Liver (tissue), 9 donors: Measurements from ENCODE around the gene HLA-DRB1. TPM values are rescaled to one million over a fixed set of nuclear protein-coding genes. Genes with fewer than 3 reads are reported as not detected.

Experiments
- DNase-seq: peaks from one replicate; pipeline ENCODE4 v3.0.0-alpha.2; 2017; ENCODE audit warnings: low spot score
- H3K27ac ChIP-seq, 2 donors: one replicate each; pipeline ENCODE4 v1.7.0; 2013; ENCODE audit warnings: inconsistent platforms in 2 of 2, low read length in 2 of 2, control low read depth in 1 of 2, low read depth in 1 of 2, mild to moderate bottlenecking in 1 of 2
- H3K27me3 ChIP-seq, 4 donors: one replicate each; pipeline versions ENCODE4 v1.6.1 to v1.7.0; 2013; ENCODE audit warnings: low read length in 3 of 4, inconsistent platforms in 1 of 4, mild to moderate bottlenecking in 1 of 4, moderate library complexity in 1 of 4; ENCODE audit not compliant: control insufficient read depth in 4 of 4, insufficient read depth in 4 of 4
- H3K36me3 ChIP-seq, 4 donors: one replicate each; pipeline versions ENCODE4 v1.6.1 to v1.7.0; 2013; ENCODE audit warnings: low read length in 3 of 4, mild to moderate bottlenecking in 3 of 4, low read depth in 1 of 4, moderate library complexity in 1 of 4; ENCODE audit not compliant: control insufficient read depth in 4 of 4, insufficient read depth in 3 of 4
- H3K4me1 ChIP-seq, 4 donors: one replicate each; pipeline versions ENCODE4 v1.6.1 to v1.7.0; 2013; ENCODE audit warnings: low read length in 3 of 4, mild to moderate bottlenecking in 3 of 4, moderate library complexity in 1 of 4; ENCODE audit not compliant: control insufficient read depth in 4 of 4, insufficient read depth in 4 of 4
- H3K4me3 ChIP-seq, 3 donors: one replicate each; pipeline versions ENCODE4 v1.6.1 to v1.7.0; 2013; ENCODE audit warnings: low read length in 3 of 3, control low read depth in 1 of 3, low read depth in 1 of 3, mild to moderate bottlenecking in 1 of 3
- H3K9ac ChIP-seq, 2 donors: one replicate each; pipeline ENCODE4 v1.7.0; 2013; ENCODE audit warnings: low read length in 2 of 2, mild to moderate bottlenecking in 2 of 2, moderate library complexity in 2 of 2, control low read depth in 1 of 2, low read depth in 1 of 2
- H3K9me3 ChIP-seq, 4 donors: one replicate each; pipeline versions ENCODE4 v1.6.1 to v1.7.0; 2013; ENCODE audit warnings: low read length in 3 of 4; ENCODE audit not compliant: control insufficient read depth in 4 of 4
- ATF3 ChIP-seq: IDR thresholded peaks from 2 replicates; pipeline ENCODE4 v1.6.1; 2016; ENCODE audit warnings: antibody characterized with exemption
- CTCF ChIP-seq: fragments of 150-350 bp; IDR thresholded peaks from 2 replicates; pipeline ENCODE4 v1.5.1; 2017; ENCODE audit warnings: improper control_type of control experiment, low read depth, low read length; ENCODE audit not compliant: missing input control
- EGR1 ChIP-seq, 2 donors: IDR thresholded peaks; 2 replicates each; pipeline ENCODE4 v1.6.1; 2016 to 2018; ENCODE audit warnings: antibody characterized with exemption in 2 of 2, low read depth in 2 of 2
- FOXA1 ChIP-seq: IDR thresholded peaks from 2 replicates; pipeline ENCODE4 v1.6.1; 2016; ENCODE audit warnings: antibody characterized with exemption
- FOXA2 ChIP-seq: IDR thresholded peaks from 2 replicates; pipeline ENCODE4 v1.6.1; 2016; ENCODE audit warnings: antibody characterized with exemption
- GABPA ChIP-seq, 2 donors: IDR thresholded peaks in 1 of 2; conservative IDR thresholded peaks in 1 of 2; 2 replicates each; pipeline ENCODE4 v1.6.1; 2016; ENCODE audit warnings: antibody characterized with exemption in 2 of 2, mild to moderate bottlenecking in 1 of 2, moderate library complexity in 1 of 2
- HNF4A ChIP-seq, 2 donors: conservative IDR thresholded peaks; 2 replicates each; pipeline ENCODE4 v1.6.1; 2016; ENCODE audit warnings: antibody characterized with exemption in 2 of 2, mild to moderate bottlenecking in 2 of 2
- HNF4G ChIP-seq: IDR thresholded peaks from 2 replicates; pipeline ENCODE4 v1.6.1; 2016; ENCODE audit warnings: antibody characterized with exemption
- JUND ChIP-seq, 2 donors: IDR thresholded peaks; 2 replicates each; pipeline ENCODE4 v1.6.1; 2016; ENCODE audit warnings: antibody characterized with exemption in 2 of 2
- MAX ChIP-seq: IDR thresholded peaks from 2 replicates; pipeline ENCODE4 v1.6.1; 2016; ENCODE audit warnings: antibody characterized with exemption
- NR2F2 ChIP-seq: IDR thresholded peaks from 2 replicates; pipeline ENCODE4 v1.6.1; 2016; ENCODE audit warnings: antibody characterized with exemption
- RAD21 ChIP-seq, 2 donors: IDR thresholded peaks; 2 replicates each; pipeline ENCODE4 v1.6.1; 2016; ENCODE audit warnings: antibody characterized with exemption in 2 of 2, mild to moderate bottlenecking in 2 of 2
- REST ChIP-seq: IDR thresholded peaks from 2 replicates; pipeline ENCODE4 v1.6.1; 2016; ENCODE audit warnings: antibody characterized with exemption, mild to moderate bottlenecking
- RXRA ChIP-seq, 2 donors: IDR thresholded peaks; 2 replicates each; pipeline ENCODE4 v1.6.1; 2017 to 2018; ENCODE audit warnings: antibody characterized with exemption in 2 of 2, mild to moderate bottlenecking in 1 of 2
- SP1 ChIP-seq: IDR thresholded peaks from 2 replicates; pipeline ENCODE4 v1.6.1; 2018; ENCODE audit warnings: antibody characterized with exemption, mild to moderate bottlenecking
- TAF1 ChIP-seq: conservative IDR thresholded peaks from 2 replicates; pipeline ENCODE4 v1.6.1; 2016; ENCODE audit warnings: antibody characterized with exemption, mild to moderate bottlenecking
- YY1 ChIP-seq: IDR thresholded peaks from 2 replicates; pipeline ENCODE4 v1.6.1; 2016; ENCODE audit warnings: antibody characterized with exemption, mild to moderate bottlenecking
- ZBTB33 ChIP-seq: IDR thresholded peaks from 2 replicates; pipeline ENCODE4 v1.6.1; 2016; ENCODE audit warnings: antibody characterized with exemption
- WGBS: extraction: QIAGEN DNeasy Blood & Tissue Kit; methylation state at CpG from one replicate; pipeline ENCODE4 v1.1.7; 2013; 5-methylcytosine and 5-hydroxymethylcytosine counted together
- polyA plus RNA-seq, 2 donors: library from polyadenylated mRNA; stranded (reverse) in 1 of 2; unstranded in 1 of 2; fragments of 200-250 nt in 1 of 2; fragments of >200 nt in 1 of 2; fragmentation: Nextera tagmentation in 1 of 2; extraction: Ambion mirVana in 1 of 2; gene quantifications; one replicate each; pipeline versions ENCODE4 v1.2.1 to v1.2.3, GENCODE V29; 2013 to 2015
- total RNA-seq, 2 donors: library from RNA; depleted of rRNA; stranded (reverse); fragments of >200 nt; gene quantifications; one replicate each; pipeline ENCODE4 v1.2.3, GENCODE V29; 2014
- donor health status: healthy.
- donor health status: healthy.
- donor health status: healthy.
- donor health status: healthy.
- donor health status: healthy.

Gene HLA-DRB1
- total and polyA plus RNA-seq, 4 donors, result 26.0 to 46.1 (median 36.4) TPM

- WGBS, result 61% methylated on average over 3 of the region's 3 CpGs
Observed at GRCh38 chr6:32621372-32621771, 31.7 kb upstream of the HLA-DRB1 start.

More at GRCh38 chr6:32621372-32621771, 31.7 kb upstream of the HLA-DRB1 start:
- no peak for DNase-seq
- H3K27me3 ChIP-seq, result no peaks in the 10 kb centered on the region
- no peaks in the 10 kb centered on the region for H3K9me3 ChIP-seq
- H3K4me1 ChIP-seq, result no peaks in the 10 kb centered on the region
- no peak overlapping the region for H3K4me3 ChIP-seq
- no peak overlapping the region for H3K27ac ChIP-seq
- no peaks in the 10 kb centered on the region for H3K36me3 ChIP-seq
- TF ChIP-seq HNF4A (conservative IDR thresholded peaks at IDR 0.05), result no peak
- no peak for TF ChIP-seq NR2F2
- no peak for TF ChIP-seq REST
- no peak for TF ChIP-seq CTCF
- no peak for TF ChIP-seq YY1
- no peak for TF ChIP-seq HNF4G
- TF ChIP-seq FOXA2, result no peak
- no peak for TF ChIP-seq RXRA (IDR thresholded peaks at IDR 0.05)
- TF ChIP-seq FOXA1, result no peak
- TF ChIP-seq ZBTB33, result no peak
- TF ChIP-seq ATF3, result no peak
- TF ChIP-seq RAD21 (IDR thresholded peaks at IDR 0.05), result no peak
- TF ChIP-seq SP1, result no peak
- TF ChIP-seq TAF1, result no peak
- no peak for TF ChIP-seq MAX
- no peak for TF ChIP-seq GABPA (IDR thresholded peaks at IDR 0.05 in 1 of 2, conservative IDR thresholded peaks at IDR 0.05 in 1 of 2)
- TF ChIP-seq JUND (IDR thresholded peaks at IDR 0.05), result no peak
- TF ChIP-seq EGR1 (IDR thresholded peaks at IDR 0.05; ENCODE audit: low read depth in 2 of 2), result no peak
- no peak overlapping the region for H3K9ac ChIP-seq
